ENCODE data around the gene KRTAP12-3.
"Not testable (repeated sequence)": the region's sequence is repeated elsewhere in the genome, so short reads cannot be mapped to it uniquely, and the experiment has no call there.

The KRTAP12-3 gene

DNA sequence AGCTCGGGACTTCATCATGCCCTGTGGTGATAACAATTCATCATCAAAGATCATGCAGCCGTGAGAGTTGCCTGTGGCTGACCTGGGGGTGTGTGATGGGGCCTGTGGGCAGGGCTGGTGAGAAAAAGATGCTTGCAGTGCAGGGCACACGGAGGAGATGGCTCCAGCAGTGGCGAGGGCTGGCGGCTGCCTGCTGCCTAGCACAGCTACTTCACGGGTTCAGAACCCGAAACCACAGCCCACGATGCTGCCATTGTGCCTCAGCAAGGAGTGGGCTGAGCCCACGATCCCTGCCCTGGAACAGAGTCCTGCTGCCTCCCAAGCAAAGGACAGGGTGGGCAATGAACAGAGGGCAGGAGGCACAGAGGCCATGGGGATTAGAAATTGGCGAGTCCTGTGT is 31.5 kb upstream of the KRTAP12-3 start:
- Histone ChIP-seq H3K27ac (ENCODE audit: low read depth, low read length, poor library complexity, severe bottlenecking) (no peak overlapping the region), H3K9me2 (ENCODE audit: low read depth, low read length) (no peaks in the 10 kb centered on the region), H3F3A (ENCODE audit: insufficient read depth, low read length) (no peaks in the 10 kb centered on the region), H3K9me3 (ENCODE audit: low read length) (peaks cover 10% of the 10 kb centered on the region), H3K4me2 (ENCODE audit: low read length) (no peak overlapping the region), H3K4me1 (ENCODE audit: insufficient read depth, low read length, severe bottlenecking) (no peaks in the 10 kb centered on the region), H3K27me3 (ENCODE audit: insufficient read depth, low read length) (no peaks in the 10 kb centered on the region), H3K79me2 (ENCODE audit: insufficient read depth, low read length) (no peaks in the 10 kb centered on the region), H3K4me3 (ENCODE audit: low read depth, low read length, poor library complexity, severe bottlenecking) (no peak overlapping the region), H2AFZ (ENCODE audit: low read length) (no peak overlapping the region), H3K9ac (ENCODE audit: low read length) (no peak overlapping the region), H3K36me3 (ENCODE audit: insufficient read depth, low read length) (no peaks in the 10 kb centered on the region), H4K20me1 (ENCODE audit: insufficient read depth, low read length) (no peaks in the 10 kb centered on the region)
- TF ChIP-seq, protein P1, sequence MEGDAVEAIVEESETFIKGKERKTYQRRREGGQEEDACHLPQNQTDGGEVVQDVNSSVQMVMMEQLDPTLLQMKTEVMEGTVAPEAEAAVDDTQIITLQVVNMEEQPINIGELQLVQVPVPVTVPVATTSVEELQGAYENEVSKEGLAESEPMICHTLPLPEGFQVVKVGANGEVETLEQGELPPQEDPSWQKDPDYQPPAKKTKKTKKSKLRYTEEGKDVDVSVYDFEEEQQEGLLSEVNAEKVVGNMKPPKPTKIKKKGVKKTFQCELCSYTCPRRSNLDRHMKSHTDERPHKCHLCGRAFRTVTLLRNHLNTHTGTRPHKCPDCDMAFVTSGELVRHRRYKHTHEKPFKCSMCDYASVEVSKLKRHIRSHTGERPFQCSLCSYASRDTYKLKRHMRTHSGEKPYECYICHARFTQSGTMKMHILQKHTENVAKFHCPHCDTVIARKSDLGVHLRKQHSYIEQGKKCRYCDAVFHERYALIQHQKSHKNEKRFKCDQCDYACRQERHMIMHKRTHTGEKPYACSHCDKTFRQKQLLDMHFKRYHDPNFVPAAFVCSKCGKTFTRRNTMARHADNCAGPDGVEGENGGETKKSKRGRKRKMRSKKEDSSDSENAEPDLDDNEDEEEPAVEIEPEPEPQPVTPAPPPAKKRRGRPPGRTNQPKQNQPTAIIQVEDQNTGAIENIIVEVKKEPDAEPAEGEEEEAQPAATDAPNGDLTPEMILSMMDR (IDR thresholded peaks at IDR 0.05; ENCODE audit: low read length): no peak
- TF ChIP-seq EZH2 (IDR thresholded peaks at IDR 0.05; ENCODE audit: borderline replicate concordance, low read length): no peak

DNA sequence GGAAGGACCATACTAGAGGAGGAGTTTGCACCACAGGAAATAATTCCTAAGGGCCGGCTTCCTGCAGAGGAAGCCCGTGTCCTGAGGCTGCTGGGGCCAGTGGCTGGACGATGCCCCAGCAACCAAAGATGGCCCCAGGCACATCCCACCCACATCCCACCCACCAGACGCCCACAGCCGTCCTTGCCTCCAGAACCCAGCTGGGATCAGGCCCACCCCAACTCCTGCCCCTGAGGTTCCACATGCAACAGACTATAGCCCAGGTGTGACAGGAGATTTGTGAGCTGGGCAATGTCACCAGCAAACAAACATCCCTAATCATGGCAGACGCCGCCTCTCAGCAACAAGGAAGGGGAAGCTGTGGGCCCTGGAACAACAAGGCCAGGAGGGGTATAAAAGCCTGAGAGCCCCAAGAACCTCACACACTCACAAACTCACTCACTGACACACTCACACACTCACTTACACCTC is 31.0 kb upstream of the KRTAP12-3 start, which contains the start of gene KRTAP10-9:
KRTAP10-9 (plus strand) TSS at position 421 of the 471 bp plus-strand sequence. CDS start 79 bp downstream, outside the sequence.
- Histone ChIP-seq H3K79me2 (ENCODE audit: insufficient read depth, low read length) (no peaks in the 10 kb centered on the region), H3K4me1 (ENCODE audit: insufficient read depth, low read length, severe bottlenecking) (no peaks in the 10 kb centered on the region), H3K36me3 (ENCODE audit: insufficient read depth, low read length) (no peaks in the 10 kb centered on the region), H3K27me3 (ENCODE audit: insufficient read depth, low read length) (no peaks in the 10 kb centered on the region), H3K4me2 (ENCODE audit: low read length) (no peak within 1 kb of the TSS), H4K20me1 (ENCODE audit: insufficient read depth, low read length) (no peaks in the 10 kb centered on the region), H3K4me3 (ENCODE audit: low read depth, low read length, poor library complexity, severe bottlenecking) (no peak within 1 kb of the TSS), H3K27ac (ENCODE audit: low read depth, low read length, poor library complexity, severe bottlenecking) (no peak within 1 kb of the TSS), H3F3A (ENCODE audit: insufficient read depth, low read length) (no peaks in the 10 kb centered on the region), H3K9me3 (ENCODE audit: low read length) (peaks cover 10% of the 10 kb centered on the region), H3K9me2 (ENCODE audit: low read depth, low read length) (no peaks in the 10 kb centered on the region), H3K9ac (ENCODE audit: low read length) (no peak within 1 kb of the TSS), H2AFZ (ENCODE audit: low read length) (no peak within 1 kb of the TSS)
- TF ChIP-seq, protein P1 (IDR thresholded peaks at IDR 0.05; ENCODE audit: low read length): no peak
- TF ChIP-seq EZH2 (IDR thresholded peaks at IDR 0.05; ENCODE audit: borderline replicate concordance, low read length): no peak

DNA sequence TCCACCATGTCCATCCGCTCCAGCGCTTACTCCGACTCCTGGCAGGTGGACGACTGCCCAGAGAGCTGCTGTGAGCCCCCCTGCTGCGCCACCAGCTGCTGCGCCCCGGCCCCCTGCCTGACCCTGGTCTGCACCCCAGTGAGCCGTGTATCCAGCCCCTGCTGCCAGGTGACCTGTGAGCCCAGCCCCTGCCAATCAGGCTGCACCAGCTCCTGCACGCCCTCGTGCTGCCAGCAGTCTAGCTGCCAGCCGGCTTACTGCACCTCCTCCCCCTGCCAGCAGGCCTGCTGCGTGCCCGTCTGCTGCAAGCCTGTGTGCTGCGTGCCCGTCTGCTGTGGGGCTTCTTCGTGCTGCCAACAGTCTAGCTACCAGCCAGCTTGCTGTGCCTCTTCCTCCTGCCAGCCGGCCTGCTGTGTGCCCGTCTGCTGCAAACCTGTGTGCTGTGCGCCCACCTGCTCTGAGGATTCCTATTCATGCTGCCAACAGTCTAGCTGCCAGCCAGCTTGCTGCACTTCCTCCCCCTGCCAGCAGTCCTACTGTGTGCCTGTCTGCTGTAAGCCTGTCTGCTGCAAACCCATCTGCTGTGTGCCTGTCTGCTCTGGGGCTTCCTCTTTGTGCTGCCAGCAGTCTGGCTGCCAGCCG is 30.4 kb upstream of the KRTAP12-3 start:
- peaks cover 13% of the 10 kb centered on the region for H3K9me3 ChIP-seq (ENCODE audit: low read length)
- H3K4me3 ChIP-seq (ENCODE audit: low read depth, low read length, poor library complexity, severe bottlenecking); H3K9me2 ChIP-seq (ENCODE audit: low read depth, low read length); H3K4me2 ChIP-seq (ENCODE audit: low read length); H3K4me1 ChIP-seq (ENCODE audit: insufficient read depth, low read length, severe bottlenecking); H3K36me3 ChIP-seq (ENCODE audit: insufficient read depth, low read length); H3K9ac ChIP-seq (ENCODE audit: low read length); H3K79me2 ChIP-seq (ENCODE audit: insufficient read depth, low read length); H3F3A ChIP-seq (ENCODE audit: insufficient read depth, low read length); H4K20me1 ChIP-seq (ENCODE audit: insufficient read depth, low read length); H2AFZ ChIP-seq (ENCODE audit: low read length); H3K27me3 ChIP-seq (ENCODE audit: insufficient read depth, low read length); H3K27ac ChIP-seq (ENCODE audit: low read depth, low read length, poor library complexity, severe bottlenecking): not testable (repeated sequence)

DNA sequence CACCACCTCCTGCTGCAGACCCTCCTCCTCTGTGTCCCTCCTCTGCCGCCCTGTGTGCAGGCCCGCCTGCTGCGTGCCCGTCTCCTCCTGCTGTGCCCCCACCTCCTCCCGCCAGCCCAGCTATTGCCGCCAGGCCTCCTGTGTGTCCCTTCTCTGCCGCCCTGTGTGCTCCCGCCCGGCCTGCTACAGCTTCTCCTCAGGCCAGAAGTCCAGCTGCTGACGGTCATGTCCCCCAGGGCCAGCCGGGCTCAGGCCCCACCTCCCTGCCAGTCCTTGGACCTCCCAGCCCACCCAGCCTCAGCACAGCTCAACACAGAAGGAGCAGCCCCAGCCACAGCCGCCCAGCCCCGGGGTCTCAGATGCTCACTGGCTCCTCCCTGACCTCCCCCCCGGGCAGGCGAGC is 29.9 kb upstream of the KRTAP12-3 start:
- not testable (repeated sequence) for H3K4me1 ChIP-seq (ENCODE audit: insufficient read depth, low read length, severe bottlenecking); H3K9ac ChIP-seq (ENCODE audit: low read length); H2AFZ ChIP-seq (ENCODE audit: low read length); H3K4me3 ChIP-seq (ENCODE audit: low read depth, low read length, poor library complexity, severe bottlenecking); H3K36me3 ChIP-seq (ENCODE audit: insufficient read depth, low read length); H3K4me2 ChIP-seq (ENCODE audit: low read length); H3K79me2 ChIP-seq (ENCODE audit: insufficient read depth, low read length); H3K27ac ChIP-seq (ENCODE audit: low read depth, low read length, poor library complexity, severe bottlenecking); H3K9me2 ChIP-seq (ENCODE audit: low read depth, low read length); H3F3A ChIP-seq (ENCODE audit: insufficient read depth, low read length); H4K20me1 ChIP-seq (ENCODE audit: insufficient read depth, low read length); H3K27me3 ChIP-seq (ENCODE audit: insufficient read depth, low read length)
- peaks cover 13% of the 10 kb centered on the region for H3K9me3 ChIP-seq (ENCODE audit: low read length)
